Measurements from ENCODE around the gene LAMB3. TPM values are rescaled to one million over a fixed set of nuclear protein-coding genes. Genes with fewer than 3 reads are reported as not detected.
A peak's percentile ranks its signal among the peaks of the same experiment; 100 is the strongest.

Gene LAMB3
- total RNA-seq, 6 experiments from 2014 or later, result 8.0 to 10.3 (median 9.8) TPM

- Mint-ChIP-seq H3K36me3 (ENCODE audit: low read depth) (no peaks in the 10 kb centered on the region), H3K4me1 (ENCODE audit: low read depth) (peaks cover 15% of the 10 kb centered on the region), H3K9me3 (no peaks in the 10 kb centered on the region), H3K27me3 (ENCODE audit: insufficient read depth) (no peaks in the 10 kb centered on the region; the same call in 1 of the 2 replicates), H3K4me3 (peak overlapping the region; percentile 31; the same call in 1 of the 2 replicates), H3K27ac (peak overlapping the region; percentile 79)
- peak; percentile 40 for DNase-seq
- TF ChIP-seq CTCF (IDR thresholded peaks at IDR 0.05), result no peak
Observed at GRCh38 chr1:209589440-209589839, 62.8 kb downstream of the LAMB3 start.

GRCh38 chr1:209587789-209588188 is 64.4 kb downstream of the LAMB3 start:
- TF ChIP-seq CTCF (IDR thresholded peaks at IDR 0.05), result no peak
- peak overlapping the region; percentile 59 for H3K4me3 Mint-ChIP-seq
- no peaks in the 10 kb centered on the region for H3K36me3 Mint-ChIP-seq (ENCODE audit: low read depth)
- H3K27ac Mint-ChIP-seq, result peak overlapping the region; percentile 90
- H3K27me3 Mint-ChIP-seq (ENCODE audit: insufficient read depth), result no peaks in the 10 kb centered on the region; the same call in 1 of the 2 replicates
- H3K9me3 Mint-ChIP-seq, result no peaks in the 10 kb centered on the region
- peak; percentile 93 for DNase-seq
- H3K4me1 Mint-ChIP-seq (ENCODE audit: low read depth), result no peaks in the 10 kb centered on the region; the same call in 1 of the 2 replicates

GRCh38 chr1:209586221-209586740 is 65.9 kb downstream of the LAMB3 start:
- Mint-ChIP-seq H3K27me3 (ENCODE audit: insufficient read depth) (no peaks in the 10 kb centered on the region; the same call in 1 of the 2 replicates), H3K36me3 (ENCODE audit: low read depth) (no peaks in the 10 kb centered on the region), H3K4me3 (no peak overlapping the region; the same call in 1 of the 2 replicates), H3K9me3 (no peaks in the 10 kb centered on the region), H3K4me1 (ENCODE audit: low read depth) (no peaks in the 10 kb centered on the region), H3K27ac (no peak overlapping the region)
- no peak for TF ChIP-seq CTCF (IDR thresholded peaks at IDR 0.05)
- no peak for DNase-seq

GRCh38 chr1:209585672-209586071 is 66.6 kb downstream of the LAMB3 start:
- no peak overlapping the region for H3K27ac Mint-ChIP-seq
- no peaks in the 10 kb centered on the region; the same call in 1 of the 2 replicates for H3K27me3 Mint-ChIP-seq (ENCODE audit: insufficient read depth)
- H3K36me3 Mint-ChIP-seq (ENCODE audit: low read depth), result no peaks in the 10 kb centered on the region
- peak; percentile 23; the same call in 1 of the 2 replicates for TF ChIP-seq CTCF (IDR thresholded peaks at IDR 0.05)
- DNase-seq, result peak; percentile 56
- H3K4me1 Mint-ChIP-seq (ENCODE audit: low read depth), result no peaks in the 10 kb centered on the region
- H3K4me3 Mint-ChIP-seq, result no peak overlapping the region
- H3K9me3 Mint-ChIP-seq, result no peaks in the 10 kb centered on the region

- Mint-ChIP-seq H3K27me3 (ENCODE audit: insufficient read depth) (no peaks in the 10 kb centered on the region; the same call in 1 of the 2 replicates), H3K4me3 (no peak overlapping the region), H3K27ac (no peak overlapping the region), H3K9me3 (no peaks in the 10 kb centered on the region), H3K4me1 (ENCODE audit: low read depth) (no peaks in the 10 kb centered on the region), H3K36me3 (ENCODE audit: low read depth) (no peaks in the 10 kb centered on the region)
- no peak for TF ChIP-seq CTCF (IDR thresholded peaks at IDR 0.05)
- DNase-seq, result no peak
Observed at GRCh38 chr1:209585197-209585596, 67.0 kb downstream of the LAMB3 start.

Measured in HFFc6 (cell line).